ENCODE data around the gene ATP11B.
"Not testable (repeated sequence)": the region's sequence is repeated elsewhere in the genome, so short reads cannot be mapped to it uniquely, and the experiment has no call there.

Gene ATP11B

DNA sequence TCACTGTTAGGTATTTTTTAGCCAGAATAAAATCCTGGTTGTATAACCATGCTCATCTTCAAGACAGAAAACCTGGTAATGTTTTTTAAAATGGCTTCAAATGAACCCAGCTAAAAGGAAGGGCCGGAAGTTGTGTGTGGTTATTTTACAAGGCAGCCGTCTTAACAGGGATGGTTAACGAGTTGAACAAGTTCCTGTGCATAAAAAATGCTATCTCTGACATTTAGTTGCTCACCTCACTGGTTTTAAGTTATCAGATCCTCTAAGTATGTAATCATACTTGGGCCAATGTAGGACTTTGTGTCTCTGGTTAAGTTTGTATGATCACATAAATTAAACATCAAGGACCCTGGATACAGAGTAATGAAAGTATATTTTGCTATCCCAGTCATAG, 2.1 kb downstream of the ATP11B start:
- DNase-seq = no peak

DNA sequence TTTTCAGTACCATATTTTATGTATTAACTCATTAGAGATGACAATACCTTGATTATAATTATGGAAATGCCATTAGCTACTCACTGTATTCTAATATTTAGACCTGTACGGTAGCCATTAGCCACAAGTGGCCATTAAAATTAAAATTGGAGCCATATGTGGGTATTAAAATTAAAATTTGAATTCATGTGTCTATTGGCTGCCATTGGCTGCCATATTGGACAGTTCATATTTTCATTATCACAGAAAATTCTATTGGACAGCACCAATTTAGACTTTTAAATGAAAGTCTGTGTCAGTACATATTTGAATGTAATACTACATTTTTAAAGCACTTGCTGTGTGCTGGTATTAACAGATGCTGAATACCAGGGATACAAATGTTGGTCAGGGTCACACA, 3.0 kb downstream of the ATP11B start:
- DNase-seq = no peak

DNA sequence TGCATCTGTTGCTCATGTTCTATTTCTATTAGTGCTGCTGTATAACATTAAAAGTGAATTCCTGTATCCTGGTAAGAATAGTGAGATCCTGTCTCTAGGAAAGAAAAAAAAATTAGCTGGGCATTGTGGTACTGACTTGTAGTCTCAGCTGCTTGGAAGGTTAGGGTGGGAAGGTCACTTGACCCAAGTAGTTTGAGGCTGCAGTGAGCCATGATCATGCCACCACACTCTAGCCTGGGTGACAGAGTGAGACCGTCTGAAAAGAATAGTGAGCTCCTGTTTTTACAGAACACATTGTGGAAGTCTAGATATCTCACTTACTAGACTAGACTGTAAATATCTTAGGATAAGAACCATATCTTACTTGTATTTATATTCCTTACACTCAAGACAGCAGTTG, 4.6 kb downstream of the ATP11B start:
- DNase-seq = no peak

DNA sequence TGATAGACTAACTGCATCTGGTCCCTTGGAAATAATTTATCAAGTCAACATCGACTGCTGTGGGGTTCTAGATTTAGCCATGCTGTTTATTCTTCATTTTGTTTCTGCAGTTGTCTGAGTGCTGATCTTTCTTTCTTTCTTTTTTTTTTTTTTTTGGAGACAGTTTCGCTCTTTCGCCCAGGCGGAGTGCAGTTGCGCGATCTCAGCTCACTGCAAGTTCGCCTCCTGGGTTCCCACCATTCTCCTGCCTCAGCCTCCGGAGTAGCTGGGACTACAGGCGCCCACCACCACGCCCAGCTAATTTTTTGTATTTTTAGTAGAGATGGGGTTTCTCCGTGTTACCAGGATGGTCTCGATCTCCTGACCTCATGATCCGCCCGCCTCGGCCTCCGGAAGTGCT, 5.8 kb downstream of the ATP11B start:
- not testable (repeated sequence) for DNase-seq

DNA sequence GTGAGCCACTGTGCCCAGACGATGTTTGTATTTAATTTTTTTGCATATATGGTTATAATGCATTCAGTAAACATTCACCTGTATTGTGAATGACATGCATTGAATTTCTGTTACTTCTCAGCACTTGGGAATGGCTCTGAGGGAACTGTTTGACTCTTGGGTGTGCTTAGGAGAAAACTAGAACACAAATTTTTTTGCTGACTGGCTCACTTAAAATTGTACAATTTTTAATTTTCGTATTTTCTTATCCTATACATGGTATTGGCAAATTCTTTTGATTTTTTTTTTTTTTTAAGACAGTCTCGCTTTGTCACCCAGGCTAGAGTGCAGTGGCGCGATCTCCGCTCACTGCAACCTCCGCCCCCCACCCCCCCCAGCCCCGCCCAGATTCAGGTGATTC, 7.2 kb downstream of the ATP11B start:
- DNase-seq = no peak

DNA sequence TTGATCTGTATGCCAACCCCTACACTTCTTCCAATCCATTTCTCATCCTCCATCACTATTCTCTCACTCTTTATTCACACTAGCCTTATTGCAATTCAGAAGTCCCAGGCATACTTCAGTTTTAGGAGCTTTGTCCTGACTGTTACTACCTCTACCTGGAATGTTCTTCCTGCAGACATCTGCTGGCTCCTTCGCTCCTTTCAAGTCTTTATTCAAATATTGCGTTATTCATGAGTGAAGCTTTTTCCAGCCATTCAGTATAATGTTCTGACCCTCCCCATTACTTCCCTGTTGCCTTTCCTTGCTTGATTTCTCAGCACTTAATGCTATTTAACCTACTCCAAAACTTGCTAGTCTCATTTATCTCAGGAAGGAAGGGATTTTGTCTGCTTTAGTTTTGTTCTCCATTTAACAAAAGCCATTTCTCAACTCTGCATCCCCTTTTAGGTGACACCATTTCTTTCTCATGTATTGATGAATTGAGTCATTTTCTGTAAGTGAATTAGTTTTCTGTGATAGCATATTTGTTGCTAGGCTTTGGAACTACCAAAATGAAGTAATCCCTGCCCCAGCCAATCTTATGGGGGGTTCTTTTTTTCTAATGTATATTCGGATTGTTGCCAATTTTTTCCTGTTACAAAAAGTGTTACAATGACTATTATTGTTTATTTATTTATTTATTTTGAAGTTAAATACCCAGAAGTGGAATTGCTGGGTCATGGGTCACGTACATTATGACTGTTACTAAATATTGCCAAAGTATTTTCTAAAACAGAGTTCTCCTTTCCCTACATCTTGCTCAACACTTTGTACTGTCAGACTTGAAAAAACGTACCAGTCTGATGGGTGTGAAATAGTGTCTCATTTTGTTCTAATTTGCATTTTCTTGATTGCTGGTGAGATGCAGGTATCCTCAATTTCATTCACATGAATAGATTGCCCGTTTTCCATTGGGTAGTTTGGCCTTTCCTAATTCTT, 9.4 kb downstream of the ATP11B start:
- DNase-seq = no peak

DNA sequence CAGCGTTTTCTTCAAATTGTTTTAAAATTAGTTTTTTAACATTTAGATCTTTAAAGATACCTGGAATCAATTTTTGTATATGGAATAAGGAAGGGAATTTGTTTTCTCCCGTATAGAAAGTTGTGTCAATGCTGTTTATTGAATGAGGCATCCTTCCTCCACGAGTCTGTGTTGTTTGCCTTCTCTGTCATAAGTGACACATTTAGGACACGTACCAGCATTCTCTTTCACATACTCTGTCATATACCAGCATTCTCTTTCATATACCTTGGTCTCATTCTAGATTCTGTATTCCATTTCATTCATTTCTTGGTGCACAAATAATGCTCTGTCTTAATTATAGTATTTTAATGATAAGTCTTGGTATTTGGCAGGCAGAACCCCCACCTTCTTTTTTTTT, 10.3 kb downstream of the ATP11B start:
- DNase-seq = no peak

DNA sequence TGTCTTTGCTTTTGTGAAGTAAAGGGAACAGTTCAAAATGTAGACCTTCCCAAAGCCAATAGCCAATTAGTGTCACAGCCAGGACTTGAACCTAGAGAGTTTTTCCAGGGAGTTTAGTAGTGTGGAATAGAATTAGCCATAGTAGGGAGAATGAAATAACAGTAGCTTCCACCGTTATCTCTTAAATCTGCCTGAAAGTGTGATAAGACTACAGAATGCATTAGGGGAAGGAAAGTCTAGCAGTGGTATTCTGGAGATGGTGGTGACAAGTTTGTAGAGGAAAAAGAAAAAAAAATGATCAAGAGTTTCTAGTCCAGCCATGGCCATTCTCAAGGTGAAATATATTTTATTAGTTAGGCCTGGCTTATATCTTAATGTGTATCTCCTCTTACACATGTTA, 13.8 kb downstream of the ATP11B start:
- DNase-seq = no peak

DNA sequence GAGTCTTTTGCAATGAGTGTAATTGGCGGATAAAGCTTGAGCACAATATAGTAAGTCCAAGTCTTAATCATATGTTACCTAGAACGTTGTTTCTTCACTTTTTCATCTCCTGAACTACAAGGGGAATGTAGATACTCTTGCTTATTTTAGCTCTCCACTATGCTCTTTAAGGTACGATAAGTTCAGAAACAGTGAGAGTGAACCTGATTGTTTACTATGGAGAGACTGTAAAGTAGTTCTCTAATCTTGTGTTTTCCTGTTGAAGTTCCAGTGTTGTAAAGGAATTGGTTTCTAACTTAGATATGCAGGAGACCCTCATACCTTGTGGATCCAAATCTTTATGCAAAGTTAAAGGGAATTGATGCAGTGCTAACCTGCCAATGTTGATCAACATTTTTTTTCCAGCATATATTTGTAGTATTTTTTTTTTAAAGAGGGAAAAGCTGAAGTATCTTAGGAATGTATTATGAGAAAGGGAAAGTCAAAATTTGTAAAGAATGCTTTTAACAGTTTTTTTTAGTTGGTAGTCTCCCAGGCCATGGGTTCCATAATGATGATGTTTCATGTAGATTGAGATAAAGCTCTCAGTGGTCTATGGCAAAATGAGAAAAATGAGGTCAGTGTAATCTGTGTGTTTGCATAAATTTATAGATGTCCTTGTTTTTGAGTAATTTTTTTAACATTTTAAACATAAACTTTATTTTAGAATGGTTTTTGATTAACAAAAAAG, 14.9 kb downstream of the ATP11B start:
- no peak for DNase-seq

DNA sequence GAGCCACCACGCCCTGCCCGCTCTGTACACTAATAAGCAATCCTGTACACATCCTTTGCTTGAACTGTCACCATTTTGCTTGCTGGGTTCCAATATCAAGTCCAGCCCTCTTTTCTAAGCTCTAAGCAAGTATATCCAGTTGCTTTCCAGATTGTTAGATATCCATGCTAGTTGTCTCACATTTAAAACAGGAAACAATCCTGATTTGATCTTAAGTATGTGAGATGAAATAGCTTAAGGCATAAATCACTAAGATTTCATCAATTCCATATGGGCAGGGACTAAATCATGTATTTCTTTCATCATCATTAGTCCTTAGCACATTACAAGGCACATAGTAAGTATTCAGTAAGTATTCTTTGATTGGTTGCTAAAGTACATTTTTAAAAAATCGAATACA, 16.2 kb downstream of the ATP11B start:
- DNase-seq = no peak

DNA sequence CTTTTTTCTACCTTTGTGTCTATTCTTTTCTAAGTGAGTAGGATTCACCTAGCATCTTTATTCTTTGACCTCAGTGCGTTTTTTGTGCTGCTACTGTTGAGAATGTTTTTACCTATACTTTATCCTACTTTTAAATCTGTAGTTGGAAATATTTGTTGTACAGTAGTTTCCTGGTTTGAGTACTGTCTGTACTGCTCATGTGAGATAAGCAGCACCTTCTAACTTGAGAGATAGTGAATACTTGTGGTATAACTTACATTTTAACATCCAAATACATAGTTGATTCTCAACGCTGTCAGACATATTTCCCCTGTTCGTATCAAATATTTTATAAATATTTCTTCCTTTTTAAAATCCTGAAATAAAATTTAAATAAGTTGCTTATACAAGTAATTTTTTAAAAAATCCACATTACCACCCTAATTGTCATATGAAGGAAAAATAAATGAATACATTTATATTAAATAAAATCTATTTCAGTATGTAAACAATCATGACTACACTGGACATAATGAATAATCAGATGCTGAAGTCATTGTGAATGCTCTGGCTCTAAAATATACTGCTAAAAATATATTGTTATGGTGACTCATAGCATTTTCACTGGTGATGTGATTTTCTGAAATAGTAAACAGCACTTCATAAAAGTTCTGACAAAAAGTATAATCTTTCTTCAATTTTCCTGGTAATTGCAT, 17.4 kb downstream of the ATP11B start:
- DNase-seq = no peak

DNA sequence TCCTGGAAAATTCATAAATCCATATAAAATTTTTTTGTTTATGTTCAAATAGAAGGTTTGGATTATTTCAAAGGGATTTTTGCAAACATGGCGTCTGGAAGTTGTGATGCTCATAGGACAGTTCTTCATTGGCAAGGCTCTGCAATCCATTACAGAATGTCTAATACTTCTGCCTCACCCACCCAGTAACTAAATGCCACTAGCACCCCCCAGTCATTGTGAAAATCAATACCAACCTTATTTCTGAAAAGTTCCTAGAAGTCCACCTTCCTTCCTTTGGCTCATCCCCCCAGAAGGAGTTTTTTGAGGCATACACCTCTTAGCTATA, 17.9 kb downstream of the ATP11B start:
- DNase-seq = no peak

DNA sequence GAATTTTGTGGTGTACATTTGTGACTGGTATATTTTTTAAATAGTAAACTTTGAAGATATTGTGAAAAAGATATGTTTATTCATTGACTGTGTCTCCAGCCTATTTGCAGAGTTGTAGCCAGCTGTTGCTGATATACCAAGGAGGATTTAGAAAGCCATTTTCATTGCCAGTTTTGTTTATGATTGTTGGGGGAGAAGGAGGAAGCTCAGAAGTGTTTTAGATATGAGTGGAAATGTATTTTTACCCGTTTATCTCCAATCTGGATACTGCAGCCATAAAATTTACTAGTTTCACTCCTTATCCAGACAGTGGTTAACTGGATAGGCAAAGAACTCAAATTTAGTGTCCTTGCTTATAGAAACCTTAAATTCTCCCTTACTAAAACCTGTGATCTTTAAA, 18.8 kb downstream of the ATP11B start:
- no peak for DNase-seq

DNA sequence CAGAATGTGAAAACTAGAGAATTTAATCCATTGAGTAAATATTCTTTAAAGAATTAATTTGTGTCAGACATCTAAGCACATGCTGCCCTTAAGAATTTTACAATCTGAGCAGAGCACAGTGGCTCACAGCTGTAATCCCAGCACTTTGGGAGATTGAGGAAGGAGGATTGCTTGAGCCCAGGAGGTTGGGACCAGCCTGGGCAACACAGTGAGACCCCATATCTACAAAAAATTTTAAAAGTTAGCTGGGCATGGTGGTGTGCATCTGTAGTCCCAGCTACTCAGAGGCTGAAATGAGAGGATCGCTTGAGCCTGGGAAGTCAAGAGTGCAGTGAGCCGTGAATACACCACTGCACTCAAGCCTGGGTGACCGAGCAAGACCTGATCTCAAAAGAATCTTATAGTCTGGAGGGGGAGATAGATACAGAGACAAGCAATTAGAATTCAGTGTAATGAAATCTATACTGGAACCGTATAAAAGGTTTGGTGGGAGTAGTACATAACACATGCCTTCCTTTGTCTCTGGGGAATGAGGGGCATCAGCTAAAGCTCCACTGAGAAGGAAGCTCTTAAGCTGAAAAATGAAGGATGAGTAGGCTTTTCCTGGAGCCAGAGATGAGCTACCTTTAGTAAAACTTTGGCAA, 21.2 kb downstream of the ATP11B start:
- no peak for DNase-seq

DNA sequence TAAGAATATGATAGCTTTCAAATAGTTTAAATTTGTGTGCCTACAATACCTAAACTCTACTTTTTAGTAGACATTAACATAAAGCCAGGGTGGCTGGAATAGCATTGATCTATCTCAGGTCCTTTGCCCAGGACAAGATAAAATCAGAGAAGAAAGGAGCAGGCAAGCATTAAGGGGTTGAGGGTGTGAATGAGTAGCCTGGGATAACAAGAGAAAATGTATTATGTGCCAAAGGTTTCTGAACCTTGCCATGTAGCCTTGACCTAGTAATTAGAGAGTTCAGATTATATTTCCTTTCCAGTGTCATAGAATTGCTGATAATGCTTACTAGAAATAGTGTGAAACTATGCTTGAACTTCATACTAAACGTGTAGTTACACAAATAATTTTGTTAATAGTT, 22.9 kb downstream of the ATP11B start:
- no peak for DNase-seq

DNA sequence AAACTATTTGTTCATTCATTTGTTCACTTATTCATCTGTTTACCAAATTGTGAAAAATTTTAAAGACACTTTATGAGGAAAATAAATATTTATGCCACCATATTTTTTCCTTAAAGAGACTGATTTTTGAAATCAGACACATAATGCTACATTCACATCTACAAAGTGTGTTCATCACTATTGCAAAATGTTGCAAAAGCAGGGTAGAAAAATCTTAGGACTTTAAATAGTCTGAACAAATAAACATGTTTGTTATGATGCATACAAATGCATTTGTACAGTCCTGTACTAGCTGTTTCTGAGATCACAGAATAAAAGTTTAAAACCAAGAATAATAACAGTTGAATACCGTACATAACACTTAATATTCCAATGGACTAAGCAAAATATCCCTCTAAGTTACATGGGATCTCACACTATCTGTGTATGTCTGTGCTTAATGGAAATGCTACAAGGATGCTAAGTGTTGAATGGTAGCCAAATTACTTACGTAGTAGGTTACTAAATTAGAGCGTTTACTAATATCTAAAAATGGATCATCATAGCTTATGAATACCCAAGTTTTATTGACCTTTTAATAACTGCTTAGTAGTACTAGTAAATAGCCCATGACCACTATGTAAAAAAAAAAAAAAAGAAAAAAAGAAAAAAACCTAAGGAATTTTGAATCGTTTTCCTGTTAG, 25.1 kb downstream of the ATP11B start:
- DNase-seq = no peak

DNA sequence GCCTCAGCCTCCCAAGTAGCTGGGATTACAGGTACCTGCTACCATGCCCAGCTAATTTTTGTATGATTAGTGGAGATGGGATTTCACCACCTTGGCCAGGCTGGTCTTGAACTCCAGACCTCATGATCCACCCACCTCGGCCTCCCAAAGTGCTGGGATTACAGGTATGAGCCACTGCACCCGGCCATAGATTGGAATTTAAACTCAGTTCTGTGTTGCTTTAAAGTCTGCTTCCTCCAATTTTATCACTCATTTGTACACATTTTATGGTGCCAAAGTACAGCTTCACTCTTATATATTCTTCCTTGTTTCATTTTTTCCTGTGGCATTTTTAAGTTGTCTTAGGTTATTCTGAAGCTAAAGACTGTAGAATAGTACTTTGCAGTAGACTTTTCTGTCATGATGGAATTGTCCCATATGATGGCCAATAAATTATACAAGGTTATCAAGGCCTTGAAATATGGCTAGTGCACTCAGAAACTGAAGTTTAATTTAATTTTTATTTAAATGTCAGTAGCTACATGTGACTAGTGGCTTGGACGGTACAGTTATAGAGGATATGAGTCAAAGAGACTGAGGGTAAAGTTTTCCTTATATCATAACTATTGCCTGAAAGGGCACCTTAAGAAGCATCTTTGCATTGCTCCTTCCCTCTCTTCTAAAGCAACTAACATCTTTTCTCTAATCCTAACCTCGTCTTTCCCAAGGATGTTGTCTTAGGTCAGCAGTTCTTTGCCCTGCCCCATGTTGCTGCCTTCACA, 28.1 kb downstream of the ATP11B start:
- DNase-seq = no peak

DNA sequence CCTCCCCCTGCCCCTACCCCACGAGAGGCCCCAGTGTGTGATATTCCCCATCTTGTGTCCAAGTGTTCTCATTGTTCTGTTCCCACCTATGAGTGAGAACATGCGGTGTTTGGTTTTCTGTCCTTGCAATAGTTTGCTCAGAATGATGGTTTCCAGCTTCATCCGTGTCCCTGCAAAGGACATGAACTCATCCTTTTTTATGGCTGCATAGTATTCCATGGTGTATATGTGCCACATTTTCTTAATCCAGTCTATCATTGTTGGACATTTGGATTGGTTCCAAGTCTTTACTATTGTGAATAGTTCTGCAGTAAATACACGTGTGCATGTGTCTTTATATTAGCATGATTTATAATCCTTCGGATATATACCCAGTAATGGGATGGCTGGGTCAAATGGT, 29.0 kb downstream of the ATP11B start:
- not testable (repeated sequence) for DNase-seq

DNA sequence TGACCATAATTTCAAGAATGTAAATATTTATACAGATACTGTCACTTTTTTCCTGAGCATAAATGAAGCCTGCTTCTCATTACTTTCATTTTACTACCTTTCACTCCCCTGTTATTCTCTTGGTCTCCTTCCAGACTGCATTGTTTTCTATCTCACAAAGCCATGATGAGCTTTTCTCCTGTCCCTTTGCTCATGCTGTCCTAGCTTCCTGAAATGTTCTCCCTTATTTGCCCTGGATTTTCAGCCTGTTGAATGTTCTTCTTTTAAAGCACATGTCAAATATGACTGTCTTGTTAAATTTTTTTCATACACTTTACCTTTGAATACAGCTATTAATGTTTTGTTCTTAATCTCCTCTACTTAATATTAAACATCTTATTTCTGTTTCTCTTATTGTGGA, 31.7 kb downstream of the ATP11B start:
- no peak for DNase-seq

DNA sequence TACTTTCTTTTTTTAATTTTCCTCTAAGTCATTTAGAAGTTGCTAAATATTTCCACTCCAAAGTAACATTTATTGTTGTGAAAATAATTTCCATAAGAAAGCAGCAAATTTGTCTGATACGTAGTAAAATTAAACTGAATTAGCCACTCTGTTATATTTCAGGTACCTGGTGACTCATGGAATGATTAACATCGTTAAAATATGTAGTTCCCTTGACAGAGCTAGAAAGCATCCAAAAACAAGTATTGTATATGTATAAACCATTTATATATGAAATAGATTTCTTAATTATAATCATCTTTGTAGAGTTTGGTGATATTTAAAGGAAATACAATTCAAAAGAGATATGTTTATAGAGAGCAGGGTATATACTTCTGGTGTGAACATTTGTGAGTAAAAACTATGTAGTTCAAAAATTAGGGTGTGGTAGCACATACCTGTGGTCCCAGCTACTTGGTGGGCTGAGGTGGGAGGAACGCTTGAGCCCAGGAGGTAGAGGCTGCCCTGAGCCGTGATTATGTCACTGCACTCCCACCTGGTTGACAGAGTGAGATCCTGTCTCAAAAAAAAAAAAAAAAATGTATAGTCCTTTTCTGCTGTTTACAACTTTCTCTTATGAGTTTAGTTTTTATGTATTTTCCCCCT, 36.6 kb downstream of the ATP11B start:
- no peak for DNase-seq

DNA sequence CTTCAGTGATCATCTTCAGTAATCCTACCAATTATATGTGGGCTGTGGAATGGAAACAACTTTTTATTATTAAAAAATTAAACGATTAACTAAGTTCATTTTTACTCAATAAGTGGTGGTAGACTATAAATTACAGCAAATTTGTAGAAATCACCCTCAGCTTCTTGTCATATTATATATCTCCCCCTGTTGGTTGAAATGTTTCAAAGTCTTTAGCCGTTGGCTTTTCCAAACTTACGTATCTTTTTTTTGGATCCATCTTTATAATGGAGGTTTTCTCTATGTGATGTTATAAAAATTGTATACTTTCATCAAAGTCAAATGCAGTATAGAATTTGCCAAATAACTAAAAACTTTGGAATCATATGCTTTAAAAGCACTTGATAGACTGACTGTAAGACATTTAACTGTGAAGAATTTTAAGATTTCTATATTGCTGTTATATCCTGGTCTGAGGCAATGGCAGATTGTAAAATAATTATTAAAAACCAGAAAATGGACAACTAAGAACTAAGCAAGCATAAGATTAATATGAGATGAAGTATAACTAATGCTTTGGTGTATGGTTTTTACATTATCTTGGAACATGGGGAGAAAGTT, 44.7 kb downstream of the ATP11B start:
- DNase-seq = no peak
